DOHH2 (cell line): ENCODE results near the gene GSG1L.

Source experiments
- H3F3A ChIP-seq: fragments of 200-600 bp; sonication (generic), shearing (Covaris generic); 2 replicates; pipeline ENCODE4 v1.6.0; 2016; ENCODE audit warnings: antibody characterized with exemption, mild to moderate bottlenecking; ENCODE audit not compliant: control insufficient read depth, insufficient read depth
- H3K27ac ChIP-seq: fragments of 200-600 bp; sonication (generic); 2 replicates; pipeline ENCODE4 v1.5.1; 2014; ENCODE audit warnings: low read depth, mild to moderate bottlenecking, low read length, moderate library complexity
- H3K27me3 ChIP-seq: fragments of 200-600 bp; sonication (generic); 2 replicates; pipeline ENCODE4 v1.6.1; 2014; ENCODE audit warnings: mild to moderate bottlenecking, low read length, mixed read lengths; ENCODE audit not compliant: control insufficient read depth
- H3K36me3 ChIP-seq: fragments of 200-600 bp; sonication (generic); 2 replicates; pipeline ENCODE4 v1.6.1; 2014; ENCODE audit warnings: mild to moderate bottlenecking, low read length, moderate library complexity, mixed read lengths; ENCODE audit not compliant: control insufficient read depth
- H3K4me1 ChIP-seq: fragments of 200-600 bp; sonication (generic); 2 replicates; pipeline ENCODE4 v1.6.1; 2014; ENCODE audit warnings: mild to moderate bottlenecking, low read length, mixed read lengths; ENCODE audit not compliant: control insufficient read depth
- H3K4me2 ChIP-seq: fragments of 200-600 bp; sonication (generic); 2 replicates; pipeline ENCODE4 v1.6.0; 2014; ENCODE audit warnings: mild to moderate bottlenecking, low read length, moderate library complexity
- H3K4me3 ChIP-seq: fragments of 200-600 bp; sonication (generic); 2 replicates; pipeline ENCODE4 v1.5.1; 2014; ENCODE audit warnings: mild to moderate bottlenecking, low read length, mixed read lengths
- H3K79me2 ChIP-seq: fragments of 200-600 bp; sonication (generic); 2 replicates; pipeline ENCODE4 v1.6.1; 2014; ENCODE audit warnings: mild to moderate bottlenecking, low read length, mixed read lengths; ENCODE audit not compliant: control insufficient read depth
- H3K9me2 ChIP-seq: fragments of 200-600 bp; sonication (generic); replicated peaks from 2 replicates; pipeline ENCODE4 v1.6.1; 2014; ENCODE audit warnings: mild to moderate bottlenecking, low read length, mixed read lengths; ENCODE audit not compliant: control insufficient read depth
- H3K9me3 ChIP-seq: fragments of 200-600 bp; sonication (generic); 2 replicates; pipeline ENCODE4 v1.6.1; 2014; ENCODE audit warnings: antibody characterized with exemption, low read length, mixed read lengths; ENCODE audit not compliant: control insufficient read depth, insufficient read depth
- H4K20me1 ChIP-seq: fragments of 200-600 bp; sonication (generic); 2 replicates; pipeline ENCODE4 v1.6.0; 2014; ENCODE audit warnings: low read depth, mild to moderate bottlenecking, antibody characterized with exemption, low read length, moderate library complexity; ENCODE audit not compliant: control insufficient read depth, insufficient read depth
- EZH2phosphoT487 ChIP-seq: fragments of 200-600 bp; sonication (generic); IDR thresholded peaks from 2 replicates; pipeline ENCODE4 v1.6.1; 2017; ENCODE audit warnings: borderline replicate concordance, mild to moderate bottlenecking, antibody characterized with exemption, low read length, moderate library complexity, mixed read lengths
- TF ChIP-seq, protein P1 (sequence below): fragments of 200-600 bp; sonication (generic); IDR thresholded peaks from one replicate; pipeline ENCODE4 v1.5.1; 2014; ENCODE audit warnings: antibody characterized with exemption, mild to moderate bottlenecking, low read depth, low read length; ENCODE audit not compliant: poor library complexity, severe bottlenecking

The GSG1L gene

DNA sequence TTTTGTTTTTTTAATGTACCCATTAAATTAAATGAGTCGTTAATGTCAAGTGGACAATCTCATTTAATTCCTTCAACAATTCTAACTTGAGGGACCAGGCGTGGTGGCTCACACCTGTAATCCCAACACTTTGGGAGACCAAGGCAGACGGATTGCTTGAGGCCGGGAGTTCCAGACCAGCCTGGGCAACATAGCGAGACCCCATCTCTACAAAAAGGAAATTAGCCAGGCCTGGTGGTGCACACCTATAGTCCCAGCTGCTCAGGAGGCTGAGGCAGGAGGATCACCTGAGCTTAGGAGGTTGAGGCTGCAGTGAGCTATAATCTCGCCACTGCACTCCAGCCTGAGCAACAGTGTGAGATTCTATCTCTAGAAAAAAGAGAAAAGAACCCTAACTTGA lies 20.7 kb upstream of the GSG1L start:
- H3K27me3 ChIP-seq, result no peaks in the 10 kb centered on the region
- H3K27ac ChIP-seq, result no peak overlapping the region
- no peaks in the 10 kb centered on the region for H3K9me2 ChIP-seq
- H3K79me2 ChIP-seq, result no peaks in the 10 kb centered on the region
- no peaks in the 10 kb centered on the region for H3K9me3 ChIP-seq
- H3F3A ChIP-seq, result no peaks in the 10 kb centered on the region
- no peak overlapping the region for H3K4me3 ChIP-seq
- H4K20me1 ChIP-seq, result no peaks in the 10 kb centered on the region
- H3K36me3 ChIP-seq, result no peaks in the 10 kb centered on the region
- no peak overlapping the region for H3K4me2 ChIP-seq
- TF ChIP-seq, protein P1, sequence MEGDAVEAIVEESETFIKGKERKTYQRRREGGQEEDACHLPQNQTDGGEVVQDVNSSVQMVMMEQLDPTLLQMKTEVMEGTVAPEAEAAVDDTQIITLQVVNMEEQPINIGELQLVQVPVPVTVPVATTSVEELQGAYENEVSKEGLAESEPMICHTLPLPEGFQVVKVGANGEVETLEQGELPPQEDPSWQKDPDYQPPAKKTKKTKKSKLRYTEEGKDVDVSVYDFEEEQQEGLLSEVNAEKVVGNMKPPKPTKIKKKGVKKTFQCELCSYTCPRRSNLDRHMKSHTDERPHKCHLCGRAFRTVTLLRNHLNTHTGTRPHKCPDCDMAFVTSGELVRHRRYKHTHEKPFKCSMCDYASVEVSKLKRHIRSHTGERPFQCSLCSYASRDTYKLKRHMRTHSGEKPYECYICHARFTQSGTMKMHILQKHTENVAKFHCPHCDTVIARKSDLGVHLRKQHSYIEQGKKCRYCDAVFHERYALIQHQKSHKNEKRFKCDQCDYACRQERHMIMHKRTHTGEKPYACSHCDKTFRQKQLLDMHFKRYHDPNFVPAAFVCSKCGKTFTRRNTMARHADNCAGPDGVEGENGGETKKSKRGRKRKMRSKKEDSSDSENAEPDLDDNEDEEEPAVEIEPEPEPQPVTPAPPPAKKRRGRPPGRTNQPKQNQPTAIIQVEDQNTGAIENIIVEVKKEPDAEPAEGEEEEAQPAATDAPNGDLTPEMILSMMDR, result no peak
- no peak for TF ChIP-seq EZH2phosphoT487
- no peaks in the 10 kb centered on the region for H3K4me1 ChIP-seq

DNA sequence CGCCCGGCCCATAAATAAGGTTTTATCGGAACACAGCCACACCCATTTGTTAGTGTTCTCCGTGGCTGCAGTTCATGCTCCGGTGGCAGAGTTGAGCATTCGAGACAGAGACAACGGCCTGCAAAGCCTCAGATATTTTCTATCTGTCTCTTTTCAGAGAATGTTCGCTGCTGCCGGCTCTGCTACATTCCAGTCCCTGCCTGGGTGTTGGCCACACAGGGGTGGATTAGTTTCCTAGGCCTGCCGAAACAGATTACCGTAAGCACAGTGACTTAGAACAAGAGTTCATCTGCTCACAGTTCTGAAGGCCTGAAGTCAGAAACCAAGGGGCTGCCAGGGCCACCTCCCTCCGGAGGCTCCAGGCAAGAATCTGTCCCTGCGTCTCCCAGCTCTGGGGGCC lies 19.1 kb upstream of the GSG1L start:
- Histone ChIP-seq H3K36me3 (no peaks in the 10 kb centered on the region), H4K20me1 (no peaks in the 10 kb centered on the region), H3K4me3 (no peak overlapping the region), H3K9me3 (no peaks in the 10 kb centered on the region), H3K4me2 (no peak overlapping the region), H3K4me1 (no peaks in the 10 kb centered on the region), H3K27me3 (no peaks in the 10 kb centered on the region), H3K9me2 (no peaks in the 10 kb centered on the region), H3F3A (no peaks in the 10 kb centered on the region), H3K79me2 (no peaks in the 10 kb centered on the region), H3K27ac (no peak overlapping the region)
- TF ChIP-seq, protein P1, result no peak
- no peak for TF ChIP-seq EZH2phosphoT487

GRCh38 chr16:28081391-28081968 lies 18.0 kb upstream of the GSG1L start:
- H3F3A ChIP-seq, result no peaks in the 10 kb centered on the region
- no peaks in the 10 kb centered on the region for H3K27me3 ChIP-seq
- no peaks in the 10 kb centered on the region for H4K20me1 ChIP-seq

More at GRCh38 chr16:28081391-28081968, 18.0 kb upstream of the GSG1L start:
- Histone ChIP-seq H3K4me2 (no peak overlapping the region), H3K4me3 (no peak overlapping the region), H3K27ac (no peak overlapping the region), H3K36me3 (no peaks in the 10 kb centered on the region), H3K4me1 (no peaks in the 10 kb centered on the region), H3K79me2 (no peaks in the 10 kb centered on the region), H3K9me3 (no peaks in the 10 kb centered on the region), H3K9me2 (no peaks in the 10 kb centered on the region)
- TF ChIP-seq, protein P1, result no peak
- no peak for TF ChIP-seq EZH2phosphoT487
